PC-9 (cell line): ENCODE results near the gene ARL5A. TPM values are rescaled to one million over a fixed set of nuclear protein-coding genes. Genes with fewer than 3 reads are reported as not detected.
"Not testable (repeated sequence)": the region's sequence is repeated elsewhere in the genome, so short reads cannot be mapped to it uniquely, and the experiment has no call there.

Experiments
- BruUV-seq: library from RNA; stranded (reverse); fragments of 400-500 nt; replicated peaks from 2 replicates; lab custom pipeline; 2021; lab: Mats Ljungman, UMichigan
- CTCF ChIA-PET: fragments of 300-600 bp; sonication (Branson Sonifier 250); formaldehyde crosslinking; loops from one replicate; lab custom pipeline; 2022; ENCODE audit warnings: antibody characterized with exemption; lab: Charles Lee
- POLR2A ChIA-PET: fragments of 300-600 bp; sonication (Branson Sonifier 250); formaldehyde crosslinking; loops from one replicate; lab custom pipeline; 2022; ENCODE audit warnings: antibody characterized with exemption; ENCODE audit not compliant: unreplicated experiment; lab: Charles Lee
- DNase-seq, 2 experiments: peaks; one replicate each; pipeline versions ENCODE4 v3.0.0 to v3.0.0-alpha.2; 2015 to 2022; ENCODE audit warnings: mixed read lengths in 1 of 2
- H2AFZ ChIP-seq: fragments of 200-600 bp; sonication (generic); 2 replicates; pipeline ENCODE4 v1.8.1; 2017; ENCODE audit warnings: antibody characterized with exemption
- H3F3A ChIP-seq: fragments of 200-600 bp; sonication (generic); 2 replicates; pipeline ENCODE4 v1.8.1; 2017; ENCODE audit warnings: antibody characterized with exemption, mild to moderate bottlenecking, low read depth; ENCODE audit not compliant: insufficient read depth
- H3K27ac ChIP-seq: fragments of 200-600 bp; sonication (generic); 2 replicates; pipeline ENCODE4 v1.6.1; 2016; ENCODE audit warnings: mixed run types
- H3K27me3 ChIP-seq: fragments of 200-600 bp; sonication (generic); 2 replicates; pipeline ENCODE4 v1.6.1; 2016; ENCODE audit warnings: low read depth, mixed run types; ENCODE audit not compliant: insufficient read depth
- H3K36me3 ChIP-seq: fragments of 200-600 bp; sonication (generic); 2 replicates; pipeline ENCODE4 v1.6.1; 2016; ENCODE audit warnings: low read depth, mixed run types
- H3K4me1 ChIP-seq: fragments of 200-600 bp; sonication (generic); replicated peaks from 2 replicates; pipeline ENCODE4 v1.6.1; 2016; ENCODE audit warnings: mixed run types; ENCODE audit not compliant: insufficient read depth
- H3K4me2 ChIP-seq: fragments of 200-600 bp; sonication (generic); 2 replicates; pipeline ENCODE4 v1.6.1; 2017; ENCODE audit warnings: mixed run types
- H3K4me3 ChIP-seq: fragments of 200-600 bp; sonication (generic); 2 replicates; pipeline ENCODE4 v1.6.1; 2016; ENCODE audit warnings: mixed run types
- H3K79me2 ChIP-seq: fragments of 200-600 bp; sonication (generic); 2 replicates; pipeline ENCODE4 v1.6.1; 2017; ENCODE audit warnings: low read depth, mixed run types
- H3K9me2 ChIP-seq: fragments of 200-600 bp; sonication (generic); 2 replicates; pipeline ENCODE4 v1.8.1; 2017; ENCODE audit warnings: mild to moderate bottlenecking; ENCODE audit not compliant: insufficient read depth
- H3K9me3 ChIP-seq: fragments of 200-600 bp; sonication (generic); 2 replicates; pipeline ENCODE4 v1.8.1; 2016; ENCODE audit warnings: low read depth; ENCODE audit not compliant: insufficient read depth
- H4K20me1 ChIP-seq: fragments of 200-600 bp; sonication (generic); 2 replicates; pipeline ENCODE4 v1.8.1; 2017; ENCODE audit not compliant: insufficient read depth
- CTCF ChIP-seq: fragments of 200-600 bp; sonication (generic); conservative IDR thresholded peaks from 2 replicates; pipeline ENCODE4 v1.6.1; 2017; ENCODE audit warnings: mixed run types, antibody characterized with exemption, mild to moderate bottlenecking, moderate library complexity
- EZH2 ChIP-seq: fragments of 200-600 bp; sonication (generic); IDR thresholded peaks from 2 replicates; pipeline ENCODE4 v1.8.0; 2017; ENCODE audit warnings: antibody characterized with exemption, low read depth
- intact Hi-C: fragments of 100-400 bp; cut with micrococcal nuclease; formaldehyde crosslinking; loops from one replicate; pipeline ENCODE4 v1.10.0; 2022; ENCODE audit not compliant: unreplicated experiment
- total RNA-seq: library from RNA; stranded (reverse); gene quantifications from 2 replicates; pipeline ENCODE4 v1.2.3, GENCODE V29; 2021

ARL5A gene
- total RNA-seq, 1 experiment from 2014 or later = 36.1 TPM

DNA sequence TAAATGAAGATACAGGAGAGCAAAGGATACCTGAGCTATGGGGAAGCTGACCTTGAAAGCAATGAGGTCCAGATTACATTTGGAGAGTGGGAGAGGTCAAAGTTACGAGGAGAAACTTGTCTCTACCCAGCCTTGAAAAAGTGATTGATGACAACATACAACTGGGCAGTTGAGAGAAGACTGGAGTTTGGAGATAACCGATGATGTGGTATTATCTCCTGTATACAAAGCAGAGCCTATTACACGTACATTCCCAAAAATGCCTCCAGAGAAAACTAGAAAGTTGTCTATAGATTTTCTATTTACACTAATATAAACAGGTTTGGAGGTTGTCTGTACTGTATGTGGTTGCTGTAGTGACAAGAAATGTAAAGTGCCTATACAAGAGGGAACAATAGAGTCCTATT lies 28.3 kb downstream of the ARL5A start:
- H3K4me2 ChIP-seq = no peak overlapping the region
- no peak overlapping the region for H3K4me3 ChIP-seq
- no peaks in the 10 kb centered on the region for H4K20me1 ChIP-seq
- no peaks in the 10 kb centered on the region for H3F3A ChIP-seq
- H3K9me2 ChIP-seq = no peaks in the 10 kb centered on the region
- DNase-seq = no peak
- H3K27ac ChIP-seq = no peak overlapping the region
- ChIA-PET POLR2A (no interaction called here), CTCF (no interaction called here)
- no peak overlapping the region for H2AFZ ChIP-seq
- no peaks in the 10 kb centered on the region for H3K4me1 ChIP-seq
- no peaks in the 10 kb centered on the region for H3K27me3 ChIP-seq
- H3K36me3 ChIP-seq = no peaks in the 10 kb centered on the region
- no peaks in the 10 kb centered on the region for H3K9me3 ChIP-seq
- BruUV-seq = no TSS peak
- H3K79me2 ChIP-seq = no peaks in the 10 kb centered on the region
- intact Hi-C loops = no loop called here
- TF ChIP-seq EZH2 (no peak), CTCF (no peak)

DNA sequence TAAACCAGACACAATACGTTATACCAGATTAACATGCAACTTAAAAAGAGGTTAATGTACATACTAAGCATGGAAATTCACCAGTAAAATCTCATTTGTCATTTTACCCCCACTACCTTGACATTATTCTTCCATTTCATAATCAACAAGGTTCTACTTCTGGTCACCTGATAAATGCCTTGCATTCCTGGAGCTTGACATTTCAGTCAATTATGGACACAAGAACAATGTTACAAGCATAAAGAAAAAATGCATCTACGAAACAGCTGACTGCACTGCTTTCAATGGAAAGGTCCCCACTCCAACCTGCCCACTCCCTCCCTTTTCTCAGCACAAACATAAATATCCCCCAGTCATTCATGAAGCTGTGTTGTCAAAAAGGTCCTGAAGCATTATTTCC lies 31.4 kb downstream of the ARL5A start:
- H3K9me3 ChIP-seq = no peaks in the 10 kb centered on the region
- no peak for TF ChIP-seq EZH2
- no peak for TF ChIP-seq CTCF
- intact Hi-C loops = no loop called here
- H2AFZ ChIP-seq = no peak overlapping the region
- H3K9me2 ChIP-seq = no peaks in the 10 kb centered on the region
- H4K20me1 ChIP-seq = no peaks in the 10 kb centered on the region
- DNase-seq = no peak
- no peaks in the 10 kb centered on the region for H3K27me3 ChIP-seq
- no peaks in the 10 kb centered on the region for H3F3A ChIP-seq
- no peaks in the 10 kb centered on the region for H3K36me3 ChIP-seq
- no peaks in the 10 kb centered on the region for H3K4me1 ChIP-seq
- no peak overlapping the region for H3K27ac ChIP-seq
- no peaks in the 10 kb centered on the region for H3K79me2 ChIP-seq
- POLR2A ChIA-PET = no interaction called here
- H3K4me3 ChIP-seq = no peak overlapping the region
- CTCF ChIA-PET = no interaction called here
- no peak overlapping the region for H3K4me2 ChIP-seq
- BruUV-seq = no TSS peak

DNA sequence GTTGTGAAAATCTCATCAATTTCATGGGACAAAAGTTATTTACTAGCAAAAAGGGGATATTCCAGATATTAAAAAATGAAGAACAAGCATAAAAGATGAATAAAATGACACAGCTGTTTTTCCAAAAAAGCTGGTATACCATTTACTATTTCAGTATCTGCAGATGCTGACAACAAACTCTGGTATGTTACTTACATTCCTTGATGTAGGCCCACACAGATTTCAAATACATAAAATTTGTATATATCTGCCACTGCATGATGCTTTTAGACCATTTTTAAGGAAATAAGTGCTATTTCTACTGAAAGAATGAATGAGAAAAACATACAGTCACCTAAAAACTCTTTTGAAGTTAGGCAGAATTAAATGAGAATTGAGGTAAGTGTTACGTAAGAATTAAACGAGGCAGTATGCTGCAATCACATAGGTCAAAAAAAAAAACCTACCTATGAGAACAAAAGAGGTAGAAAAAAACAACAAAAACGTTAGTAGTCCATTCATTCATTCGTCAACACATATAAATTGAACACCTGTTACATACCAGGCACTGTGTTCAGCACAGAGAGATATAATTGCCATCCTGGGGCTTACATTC lies 32.5 kb downstream of the ARL5A start:
- no peaks in the 10 kb centered on the region for H3F3A ChIP-seq
- no peaks in the 10 kb centered on the region for H3K36me3 ChIP-seq
- no peak overlapping the region for H3K4me2 ChIP-seq
- no peak overlapping the region for H2AFZ ChIP-seq
- no peak overlapping the region for H3K4me3 ChIP-seq
- intact Hi-C loops = no loop called here
- CTCF ChIA-PET = no interaction called here
- no peaks in the 10 kb centered on the region for H3K79me2 ChIP-seq
- TF ChIP-seq CTCF (no peak), EZH2 (no peak)
- no peak overlapping the region for H3K27ac ChIP-seq
- H4K20me1 ChIP-seq = no peaks in the 10 kb centered on the region
- POLR2A ChIA-PET = no interaction called here
- H3K9me2 ChIP-seq = no peaks in the 10 kb centered on the region
- H3K27me3 ChIP-seq = no peaks in the 10 kb centered on the region
- no peaks in the 10 kb centered on the region for H3K9me3 ChIP-seq
- H3K4me1 ChIP-seq = no peaks in the 10 kb centered on the region
- BruUV-seq = no TSS peak
- no peak for DNase-seq

GRCh38 chr2:151794422-151794821 lies 33.8 kb downstream of the ARL5A start:
- H3K36me3 ChIP-seq, H3K9me2 ChIP-seq, H4K20me1 ChIP-seq, H3K4me2 ChIP-seq, H3K9me3 ChIP-seq, intact Hi-C loops, H3F3A ChIP-seq, H3K79me2 ChIP-seq, CTCF ChIA-PET, H3K27me3 ChIP-seq, H3K4me1 ChIP-seq, H3K4me3 ChIP-seq, BruUV-seq, H2AFZ ChIP-seq, POLR2A ChIA-PET, H3K27ac ChIP-seq, DNase-seq: not testable (repeated sequence)
